ENCODE data around the gene PHLPP1.
A peak's percentile ranks its signal among the peaks of the same experiment; 100 is the strongest.

The PHLPP1 gene

DNA sequence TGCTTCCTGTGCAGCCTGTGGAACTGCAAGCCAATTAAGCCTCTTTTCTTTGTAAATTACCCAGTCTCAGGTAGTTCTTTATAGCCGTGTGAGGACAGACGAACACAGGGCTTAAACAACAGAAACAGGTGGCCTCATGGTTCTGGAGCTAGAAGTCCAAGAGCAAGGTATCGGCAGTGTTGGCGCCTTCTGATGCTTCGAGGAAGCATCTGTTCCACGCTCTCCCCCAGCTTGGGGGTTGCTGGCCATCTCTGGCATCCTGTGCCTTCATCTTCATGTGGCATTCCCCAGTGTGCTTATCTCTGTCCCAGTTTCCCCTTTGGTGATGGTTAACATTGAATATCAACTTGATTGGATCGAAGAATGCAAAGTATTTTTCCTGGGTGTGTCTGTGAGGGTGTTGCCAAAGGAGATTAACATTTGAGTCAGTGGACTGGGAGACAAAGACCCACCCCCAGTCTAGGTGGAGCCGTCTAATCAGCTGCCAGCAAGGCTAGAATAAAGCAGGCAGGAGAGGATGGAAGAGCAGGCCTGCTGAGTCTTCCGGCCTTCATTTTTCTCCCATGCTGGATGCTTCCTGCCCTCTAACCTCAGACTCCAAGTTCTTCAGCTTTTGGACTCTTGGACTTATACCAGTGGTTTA lies 287.6 kb downstream of the PHLPP1 start:
- DNase-seq (ENCODE audit: low read depth, low spot score), result no peak

DNA sequence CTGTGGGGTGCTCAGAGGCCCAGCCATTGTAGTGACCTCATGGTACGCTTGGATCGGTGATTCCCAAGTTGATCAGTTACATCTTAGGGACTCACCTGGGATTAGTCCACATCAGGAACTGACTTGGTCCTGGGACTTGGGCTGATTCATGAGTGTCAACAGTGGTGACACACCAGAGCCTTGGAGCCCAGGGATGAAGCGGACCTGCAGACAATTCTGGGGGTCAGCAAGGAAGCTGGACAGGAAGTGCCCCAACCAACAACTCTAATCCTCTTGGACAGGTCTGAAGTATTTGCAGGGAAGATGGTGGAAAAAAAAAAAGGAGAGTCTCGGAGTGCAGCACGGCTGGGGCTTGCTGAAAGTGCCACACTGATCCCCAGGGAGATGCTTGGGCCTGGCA lies 288.6 kb downstream of the PHLPP1 start:
- DNase-seq (ENCODE audit: low read depth, low spot score), result no peak

DNA sequence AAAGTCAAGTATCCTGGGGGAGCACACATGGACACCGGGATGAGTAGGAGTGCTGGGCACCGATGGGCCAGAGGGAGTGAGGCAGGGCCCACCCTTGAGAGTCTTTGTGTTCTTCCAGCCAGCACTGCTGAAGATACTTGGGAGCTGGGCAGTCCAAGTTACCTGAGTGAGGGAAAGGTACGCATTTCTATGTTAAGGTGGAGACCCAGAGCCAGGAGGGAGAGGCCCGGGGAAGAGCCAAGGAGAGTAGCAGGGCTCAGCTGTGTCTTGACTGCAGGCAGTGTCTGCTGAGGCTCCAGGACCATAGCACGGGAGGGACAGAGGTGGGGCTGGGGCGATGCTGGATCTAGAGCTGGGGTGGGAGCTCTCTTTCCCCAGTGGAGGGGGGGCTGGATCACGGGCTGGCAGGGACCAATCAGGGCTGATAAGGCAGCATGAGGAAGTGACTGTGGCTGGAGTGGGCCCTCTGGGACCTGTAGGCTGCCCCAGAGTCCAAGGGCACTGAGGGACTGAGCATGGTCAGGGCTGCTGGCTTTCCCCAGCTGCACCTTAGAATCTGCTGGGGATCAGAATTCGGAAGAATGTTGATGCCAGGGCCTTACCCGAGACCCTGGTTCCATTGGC lies 289.2 kb downstream of the PHLPP1 start:
- DNase-seq (ENCODE audit: low read depth, low spot score), result no peak

DNA sequence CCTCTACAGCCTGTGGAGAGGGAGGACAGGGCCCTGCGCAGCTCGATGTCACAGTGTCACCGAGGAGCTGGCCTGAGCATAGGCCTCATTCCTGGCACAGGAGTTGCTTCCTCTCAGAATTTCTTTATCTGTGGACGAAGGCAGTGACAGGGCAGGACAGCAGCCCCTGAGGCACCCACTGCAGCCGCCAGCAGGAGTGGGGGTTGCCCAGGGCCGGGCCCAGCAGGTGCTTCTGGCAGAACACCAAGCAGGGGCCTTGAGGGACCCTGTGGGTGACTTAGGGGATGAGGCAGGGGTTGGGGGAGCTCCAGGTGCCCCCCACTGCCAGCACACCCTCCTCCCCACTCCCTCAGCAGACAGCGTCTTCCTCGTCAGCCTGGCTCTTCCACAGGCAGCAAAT lies 290.0 kb downstream of the PHLPP1 start:
- no peak for DNase-seq (ENCODE audit: low read depth, low spot score)

DNA sequence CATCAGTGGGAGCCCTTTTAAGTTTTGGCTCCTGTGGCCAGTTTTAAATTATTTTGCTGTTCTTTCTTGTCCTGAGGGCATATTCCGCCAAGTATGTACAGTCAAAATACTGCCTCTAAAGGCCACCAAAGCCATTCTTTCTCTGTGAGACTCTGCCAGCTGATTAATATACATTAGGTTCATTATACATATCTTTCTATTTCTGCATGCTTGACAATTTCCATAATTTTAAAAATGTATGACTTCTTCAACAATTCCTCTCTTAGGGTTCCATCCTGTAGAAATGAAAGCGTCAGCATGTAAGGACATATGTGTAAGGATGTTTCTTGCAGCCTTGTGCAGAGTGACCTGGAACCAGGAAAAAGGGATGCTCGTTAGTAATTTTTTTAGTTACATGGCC lies 291.9 kb downstream of the PHLPP1 start:
- no peak for DNase-seq (ENCODE audit: low read depth, low spot score)

DNA sequence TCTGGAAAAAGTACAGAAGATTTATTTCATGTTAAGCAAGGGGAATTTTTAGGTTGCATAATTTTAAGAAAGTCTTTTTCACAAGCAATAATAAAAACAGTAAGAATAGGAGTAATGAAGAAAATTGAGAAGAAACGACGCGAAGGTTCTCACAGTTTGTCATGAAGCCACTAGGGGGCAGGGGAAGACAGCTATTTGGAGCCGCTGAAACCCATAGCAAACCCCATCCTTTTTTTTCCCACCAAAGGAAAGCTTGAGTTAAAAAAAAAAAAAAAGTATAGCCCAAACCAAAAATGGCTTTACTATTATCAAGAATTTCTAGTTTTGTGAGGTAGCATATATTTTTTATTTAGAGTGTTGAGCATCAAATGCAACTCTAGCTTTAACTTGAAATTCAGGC lies 300.9 kb downstream of the PHLPP1 start:
- DNase-seq (ENCODE audit: low read depth, low spot score), result peak; percentile 41

DNA sequence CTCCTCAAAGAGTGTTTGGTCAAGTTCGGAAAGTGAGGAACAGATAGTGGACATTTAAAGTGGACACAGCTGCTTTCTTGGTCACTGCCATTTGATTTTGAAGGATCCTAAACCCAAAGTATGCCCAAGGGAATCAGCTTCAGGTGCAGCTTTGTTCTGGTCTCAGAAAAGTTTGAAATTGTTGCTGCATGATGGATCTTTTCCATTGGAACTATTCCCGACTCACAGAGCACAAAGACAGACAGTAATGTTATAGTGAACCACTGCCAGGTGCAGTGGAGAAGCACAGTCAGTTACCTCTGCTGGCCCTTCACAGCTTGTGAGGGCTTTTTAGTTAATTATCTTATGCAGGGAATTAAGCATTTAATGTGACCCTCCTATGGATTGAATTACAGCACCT lies 301.7 kb downstream of the PHLPP1 start:
- no peak for DNase-seq (ENCODE audit: low read depth, low spot score)

DNA sequence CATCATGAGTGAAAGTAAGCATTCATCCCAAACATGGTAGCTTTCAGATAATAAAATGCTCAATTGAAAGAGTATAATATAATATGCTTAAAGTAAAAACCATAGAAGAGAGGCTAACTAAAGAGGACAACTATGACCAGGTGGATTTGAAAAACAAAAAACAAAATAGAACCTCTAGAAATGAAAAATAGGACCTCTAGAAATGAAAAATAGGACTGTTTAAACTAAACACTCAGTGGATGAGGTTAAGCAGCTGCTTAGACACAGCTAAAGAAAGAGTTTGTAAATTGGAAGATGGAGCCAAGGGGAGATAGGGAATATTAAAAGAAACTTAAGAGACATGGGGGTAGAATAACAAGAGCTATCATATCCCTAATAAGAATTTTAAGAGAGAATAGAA lies 302.6 kb downstream of the PHLPP1 start:
- DNase-seq (ENCODE audit: low read depth, low spot score), result no peak

DNA sequence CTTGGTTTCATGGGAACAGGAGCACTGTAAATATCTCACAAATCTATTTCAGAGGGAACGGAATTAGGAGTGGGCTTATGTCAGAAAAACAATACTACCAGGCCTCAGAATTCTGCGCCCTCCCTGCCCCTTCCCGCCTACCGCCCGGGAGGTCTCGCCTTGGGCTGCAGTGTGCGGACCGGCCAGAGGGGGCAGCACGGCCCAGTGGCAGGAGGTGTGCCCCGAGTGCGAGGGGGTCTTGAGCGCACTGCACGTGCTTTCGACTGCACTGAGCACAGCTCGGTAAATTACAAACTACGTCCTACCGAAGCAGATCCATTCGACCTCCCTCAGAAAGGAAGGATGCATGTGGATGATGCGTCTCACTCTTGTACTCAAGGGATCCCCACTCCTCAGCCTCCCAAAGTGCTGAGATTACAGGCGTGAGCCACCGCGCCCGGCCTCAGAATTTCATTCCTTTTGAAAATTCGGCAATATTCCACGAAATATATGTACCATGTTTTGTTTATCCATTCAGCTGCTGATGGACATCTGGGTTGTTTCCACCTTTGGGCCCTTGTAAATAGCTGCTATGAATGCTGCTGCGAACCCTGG lies 307.2 kb downstream of the PHLPP1 start:
- DNase-seq (ENCODE audit: low read depth, low spot score), result no peak

DNA sequence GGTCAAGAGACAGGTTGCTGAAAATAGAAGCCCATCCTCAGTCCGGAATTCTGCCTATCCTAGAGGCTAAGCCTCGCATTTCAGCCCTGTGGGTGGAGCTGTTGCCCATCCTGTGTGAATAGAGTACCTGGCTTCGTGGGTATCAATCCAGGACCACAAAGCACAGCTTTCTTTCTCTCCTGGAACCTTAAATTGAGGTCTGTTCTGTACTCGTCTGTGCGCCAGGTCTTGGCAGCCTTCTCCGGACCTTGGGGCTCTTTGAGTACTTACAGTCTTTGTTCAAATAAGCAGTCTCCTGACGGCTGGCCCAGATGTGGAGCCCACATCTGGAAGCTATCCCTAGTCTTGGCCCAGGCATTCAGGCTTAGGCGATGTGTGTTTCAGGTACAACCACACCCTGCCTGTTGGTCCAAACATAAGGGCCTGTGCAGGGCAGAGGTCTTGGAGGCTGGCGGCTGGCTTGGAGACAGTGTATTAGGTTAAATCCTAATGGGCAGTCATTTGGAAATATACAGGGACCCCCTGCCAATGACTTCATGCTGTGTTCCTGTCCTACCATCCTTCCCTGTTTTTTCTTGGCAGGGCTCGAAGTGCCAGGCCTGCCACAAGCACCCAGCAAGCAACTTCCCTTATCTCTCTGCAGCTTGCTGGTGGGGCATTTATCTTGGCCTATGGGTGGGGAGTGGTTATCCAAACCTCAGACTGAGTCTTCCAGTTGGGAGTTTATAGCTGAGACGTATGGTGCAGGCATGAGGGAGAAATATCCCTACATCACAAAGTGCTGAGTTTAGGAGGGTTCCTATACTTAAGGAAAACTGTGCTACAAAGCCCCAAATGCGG lies 310.1 kb downstream of the PHLPP1 start:
- no peak for DNase-seq (ENCODE audit: low read depth, low spot score)

DNA sequence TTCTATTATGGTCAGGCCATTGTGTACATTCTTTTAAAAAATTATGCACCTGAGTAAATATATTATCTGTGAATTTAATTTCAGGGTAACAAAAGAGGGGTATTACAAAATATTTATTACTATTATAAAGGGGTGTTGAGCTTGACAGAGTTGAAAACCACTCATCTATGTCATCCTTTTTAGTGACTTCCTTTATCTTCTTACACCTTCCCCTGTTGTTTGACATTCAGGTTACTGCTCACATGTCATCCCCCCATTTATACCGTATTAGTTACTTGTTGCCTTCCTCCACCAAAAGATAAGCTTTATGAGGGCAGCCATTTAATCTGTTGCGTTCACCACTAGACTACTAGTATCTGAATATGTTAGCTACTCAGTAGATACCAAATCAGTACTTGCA lies 313.0 kb downstream of the PHLPP1 start:
- no peak for DNase-seq (ENCODE audit: low read depth, low spot score)
